ENCODE measurements around the gene WRNIP1.
A peak's percentile ranks its signal among the peaks of the same experiment; 100 is the strongest.
"Not testable (repeated sequence)": the region's sequence is repeated elsewhere in the genome, so short reads cannot be mapped to it uniquely, and the experiment has no call there.

WRNIP1 gene

GRCh38 chr6:2743280-2744208 is 21.6 kb upstream of the WRNIP1 start:
- no peak for DNase-seq

- peak; percentile 19 for DNase-seq
Observed at GRCh38 chr6:2744209-2744771, 20.9 kb upstream of the WRNIP1 start.

- DNase-seq: no peak
Observed at GRCh38 chr6:2744778-2745177, 20.4 kb upstream of the WRNIP1 start.

GRCh38 chr6:2745246-2745645 is 19.9 kb upstream of the WRNIP1 start:
- DNase-seq: no peak

GRCh38 chr6:2746557-2747061 is 18.6 kb upstream of the WRNIP1 start:
- DNase-seq: no peak

- DNase-seq: peak; percentile 2
Observed at GRCh38 chr6:2748183-2748582, 17.0 kb upstream of the WRNIP1 start.

- DNase-seq: peak; percentile 5
Observed at GRCh38 chr6:2749969-2750600, 15.1 kb upstream of the WRNIP1 start.

- no peak for DNase-seq
Observed at GRCh38 chr6:2750832-2751231, 14.4 kb upstream of the WRNIP1 start, which contains the start of gene MYLK4. MYLK4 (minus strand) TSS chr6:2750922; CDS start chr6:2749294, 1,628 bp downstream.

- no peak for DNase-seq
Observed at GRCh38 chr6:2751871-2752270, 13.3 kb upstream of the WRNIP1 start.

- no peak for DNase-seq
Observed at GRCh38 chr6:2752477-2753109, 12.6 kb upstream of the WRNIP1 start.

GRCh38 chr6:2753110-2753489 is 12.1 kb upstream of the WRNIP1 start:
- no peak for DNase-seq

GRCh38 chr6:2753743-2754142 is 11.4 kb upstream of the WRNIP1 start:
- DNase-seq: no peak

GRCh38 chr6:2754393-2754792 is 10.8 kb upstream of the WRNIP1 start:
- no peak for DNase-seq

GRCh38 chr6:2754911-2755310 is 10.3 kb upstream of the WRNIP1 start:
- DNase-seq: no peak

GRCh38 chr6:2755456-2755855 is 9.7 kb upstream of the WRNIP1 start:
- DNase-seq: no peak

- no peak for DNase-seq
Observed at GRCh38 chr6:2756241-2756640, 9.0 kb upstream of the WRNIP1 start.

- DNase-seq: no peak
Observed at GRCh38 chr6:2756687-2757224, 8.4 kb upstream of the WRNIP1 start.

- DNase-seq: no peak
Observed at GRCh38 chr6:2758980-2759379, 6.2 kb upstream of the WRNIP1 start.

- no peak for DNase-seq
Observed at GRCh38 chr6:2760882-2761842, 4.0 kb upstream of the WRNIP1 start.

- DNase-seq: not testable (repeated sequence)
Observed at GRCh38 chr6:2762868-2763267, 2.3 kb upstream of the WRNIP1 start.

GRCh38 chr6:2763345-2763841 is 1.8 kb upstream of the WRNIP1 start:
- no peak for DNase-seq
